CD4-positive, alpha-beta T cell treated with Interleukin-4 for 1 hour (primary cell): ENCODE data around the gene PIK3CB.
"Not testable (repeated sequence)": the region's sequence is repeated elsewhere in the genome, so short reads cannot be mapped to it uniquely, and the experiment has no call there.

Source experiments
- DNase-seq, 2 donors: peaks; one replicate each; pipeline ENCODE4 v3.0.0-alpha.2; 2020 to 2022

Gene PIK3CB

GRCh38 chr3:138846262-138846791 is 11.6 kb upstream of the PIK3CB start:
- DNase-seq, result no peak

DNA sequence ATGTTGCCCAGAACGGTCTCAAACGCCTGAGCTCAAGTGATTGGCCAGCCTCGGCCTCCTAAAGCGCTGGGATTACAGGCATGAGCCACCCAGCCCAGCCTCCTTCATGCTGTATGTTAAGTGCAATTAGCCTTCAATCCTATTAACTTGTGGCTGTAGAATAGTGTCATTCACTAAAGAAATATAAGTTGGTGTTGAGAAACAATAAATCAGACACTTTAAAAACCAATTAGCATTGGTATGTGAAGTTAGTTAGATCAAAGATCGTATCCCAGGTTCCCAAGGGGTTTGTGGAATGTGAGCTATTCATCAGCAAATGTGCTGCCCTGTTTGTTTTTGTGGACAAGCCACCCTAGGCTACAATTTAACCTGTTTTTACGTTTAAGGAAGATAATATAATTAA is 11.0 kb upstream of the PIK3CB start:
- no peak for DNase-seq

DNA sequence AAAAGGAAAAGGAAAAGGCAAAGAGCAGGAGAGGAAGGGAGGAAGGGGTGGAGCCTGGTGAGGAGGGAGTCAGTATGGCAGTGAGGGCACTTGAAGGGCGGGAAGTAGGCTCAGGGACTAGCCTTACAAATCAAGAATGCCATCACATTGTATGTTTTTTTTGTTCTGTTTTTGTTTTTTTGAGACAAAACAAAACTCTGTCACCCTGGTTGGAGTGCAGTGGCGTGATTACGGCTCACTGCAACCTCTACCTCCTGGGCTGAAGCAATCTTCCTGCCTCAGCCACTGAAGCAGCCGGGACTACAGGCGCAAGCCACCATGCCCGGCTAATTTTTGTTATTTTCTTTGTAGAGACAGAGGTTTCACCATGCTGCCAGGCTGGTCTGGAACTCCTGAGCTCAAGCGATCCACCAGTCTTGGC is 10.5 kb upstream of the PIK3CB start:
- DNase-seq, result no peak

- DNase-seq, result no peak
Observed at GRCh38 chr3:138842483-138843188, 7.9 kb upstream of the PIK3CB start.

GRCh38 chr3:138838385-138838784 is 3.7 kb upstream of the PIK3CB start:
- DNase-seq, result not testable (repeated sequence)

DNA sequence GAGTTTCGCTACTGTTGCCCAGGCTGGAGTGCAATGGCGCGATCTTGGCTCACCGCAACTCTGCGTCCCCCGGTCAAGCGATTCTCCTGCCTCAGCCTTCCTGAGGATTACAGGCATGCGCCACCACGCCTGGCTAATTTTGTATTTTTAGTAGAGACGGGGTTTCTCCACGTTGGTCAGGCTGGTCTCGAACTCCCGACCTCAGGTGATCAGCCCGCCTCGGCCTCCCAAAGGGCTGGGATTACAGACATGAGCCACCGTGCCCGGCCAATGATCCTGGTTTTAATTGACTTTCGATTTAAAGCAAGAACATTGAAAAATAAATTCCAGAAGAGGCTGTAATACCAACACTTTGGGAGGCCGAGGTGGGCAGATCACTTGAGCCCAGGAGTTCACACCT is 1.1 kb upstream of the PIK3CB start:
- DNase-seq, result not testable (repeated sequence)

DNA sequence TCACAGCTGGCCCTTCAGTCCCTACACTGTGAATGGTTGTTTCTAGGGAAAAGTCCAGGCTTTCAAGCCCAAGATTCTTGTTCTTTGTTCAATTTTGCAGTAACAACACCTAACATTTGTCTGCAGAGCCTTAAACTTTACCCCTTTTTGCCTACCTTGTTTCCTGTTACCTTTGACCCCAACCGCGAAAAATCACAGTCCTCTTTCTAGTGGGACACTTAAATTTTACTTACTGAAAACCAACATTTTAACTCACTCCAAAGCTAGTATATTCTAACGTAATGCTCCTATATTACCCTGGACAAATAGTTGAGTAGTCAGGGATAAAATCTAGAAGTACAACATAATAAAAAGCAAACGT is 649 bp upstream of the PIK3CB start:
- DNase-seq, result peak in 1 of 2 donors; percentile 7

- DNase-seq, result peak in 1 of 2 donors; percentile 62
Observed at GRCh38 chr3:138833899-138834595, 681 bp downstream of the PIK3CB start.

- DNase-seq, result not testable (repeated sequence)
Observed at GRCh38 chr3:138832473-138833057, 2.2 kb downstream of the PIK3CB start.

DNA sequence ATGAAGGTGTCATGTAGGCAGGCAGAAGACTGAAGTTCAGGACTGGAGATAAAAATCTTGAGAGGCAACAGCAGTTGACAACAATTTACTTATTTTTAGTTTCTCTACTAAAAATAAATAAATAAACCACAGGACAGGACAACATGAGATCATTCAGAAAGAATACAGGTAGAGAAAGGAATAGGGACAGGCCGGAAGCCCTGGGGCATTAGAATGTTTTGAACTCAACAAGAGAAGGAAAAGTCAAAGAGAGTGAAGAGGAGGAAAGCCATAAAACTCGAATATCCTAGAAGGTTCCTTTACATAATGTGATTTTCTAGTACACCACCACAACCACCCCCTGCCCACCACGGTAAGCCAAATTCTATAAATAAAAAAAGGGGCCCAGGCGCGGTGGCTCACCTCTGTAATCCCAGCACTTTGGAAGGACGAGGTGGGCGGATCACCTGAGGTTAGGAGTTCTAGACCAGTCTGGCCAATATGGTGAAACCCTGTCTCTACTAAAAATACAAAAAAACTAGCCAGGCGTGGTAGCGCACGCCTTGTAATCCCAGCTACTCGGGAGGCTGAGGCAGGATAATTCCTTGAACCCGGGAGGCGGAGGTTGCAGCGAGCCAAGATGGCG is 4.7 kb downstream of the PIK3CB start:
- DNase-seq, result no peak

DNA sequence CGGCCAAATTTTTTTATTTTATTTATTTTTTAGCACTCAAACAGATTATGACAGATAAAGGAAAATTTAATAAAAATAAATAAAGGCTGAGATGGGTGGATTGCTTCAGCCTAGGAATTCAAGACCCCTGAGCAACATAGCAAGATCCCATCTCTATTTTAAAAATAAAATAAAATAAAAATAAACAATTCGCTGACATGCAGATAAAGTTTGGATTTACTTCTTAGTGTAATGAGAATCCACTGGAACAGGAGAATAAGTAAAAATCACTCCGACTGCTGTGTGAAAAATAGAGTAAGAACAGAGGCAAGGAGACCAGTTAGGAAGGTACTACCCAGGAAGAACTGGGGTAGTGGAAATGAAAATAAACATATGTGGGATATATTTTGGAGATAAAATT is 5.6 kb downstream of the PIK3CB start:
- DNase-seq, result no peak

DNA sequence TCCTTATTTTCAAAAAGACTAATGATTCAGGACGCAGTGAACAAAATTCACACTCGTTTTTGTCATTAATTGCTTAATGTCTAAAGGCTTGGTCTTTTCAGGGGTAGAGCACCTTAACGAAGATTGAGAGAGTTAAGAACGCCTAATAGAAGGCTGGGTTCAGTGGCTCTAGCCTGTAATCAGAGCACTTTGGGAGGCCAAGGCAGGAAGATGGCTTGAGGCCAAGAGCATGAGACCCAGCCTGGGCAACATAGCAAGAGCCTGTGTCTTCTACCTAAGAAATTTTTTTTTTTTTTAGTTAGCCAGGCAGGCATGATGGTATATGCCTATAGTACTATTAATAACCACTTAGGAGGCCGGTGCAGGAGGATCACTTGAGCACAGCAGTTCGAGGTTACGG is 7.5 kb downstream of the PIK3CB start:
- DNase-seq, result no peak

DNA sequence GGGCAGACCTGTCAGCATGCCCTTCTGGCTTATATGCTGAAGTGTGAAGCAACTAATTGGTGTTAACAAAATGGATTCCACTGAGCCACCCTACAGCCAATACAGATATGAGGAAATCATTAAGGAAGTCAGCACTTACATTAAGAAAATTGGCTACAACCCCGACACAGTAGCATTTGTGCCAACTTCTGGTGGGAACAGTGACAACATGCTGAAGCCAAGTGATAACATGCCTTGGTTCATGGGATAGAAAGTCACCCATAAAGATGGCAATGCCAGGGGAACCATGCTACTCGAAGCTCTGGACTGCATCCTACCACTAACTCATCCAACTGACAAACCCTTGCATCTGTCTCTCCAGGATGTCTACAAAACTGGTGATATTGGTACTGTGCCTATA is 9.4 kb downstream of the PIK3CB start:
- no peak for DNase-seq

DNA sequence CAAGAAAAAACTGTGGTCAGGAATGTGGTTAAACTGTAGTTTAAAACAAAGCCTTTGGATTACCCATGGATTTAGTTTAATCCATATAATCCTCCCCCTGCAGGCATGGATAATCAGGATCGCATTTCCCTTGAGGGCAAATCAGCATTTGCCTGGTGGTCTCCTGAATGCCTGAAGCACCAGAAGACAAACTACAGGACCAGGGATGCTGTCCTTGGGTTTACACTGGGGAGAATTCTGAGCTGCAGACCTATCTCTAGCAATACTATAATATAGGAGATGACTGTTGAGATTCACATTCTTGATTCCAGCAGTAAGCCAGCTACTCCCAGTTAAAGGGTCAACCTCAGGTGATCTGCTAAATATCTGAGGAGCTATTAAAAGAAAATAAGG is 10.6 kb downstream of the PIK3CB start:
- DNase-seq, result no peak

DNA sequence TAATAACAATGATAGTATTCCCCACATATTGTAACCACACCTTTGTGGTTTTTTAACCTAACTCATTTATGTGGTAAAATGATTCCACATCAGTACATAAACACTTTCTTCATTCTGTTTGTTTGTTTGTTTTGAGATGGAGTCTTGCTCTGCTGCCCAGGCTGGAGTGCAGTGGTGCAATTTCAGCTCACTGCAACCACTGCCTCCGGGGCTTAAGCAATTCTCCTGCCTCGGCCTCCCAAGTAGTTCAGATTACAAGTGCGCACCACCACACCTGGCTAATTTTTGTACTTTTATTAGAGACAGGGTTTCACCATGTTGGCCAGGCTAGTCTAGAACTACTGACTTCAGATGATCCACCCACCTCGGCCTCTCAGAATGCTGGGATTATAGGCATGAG is 14.3 kb downstream of the PIK3CB start:
- not testable (repeated sequence) for DNase-seq

GRCh38 chr3:138818185-138818860 is 16.4 kb downstream of the PIK3CB start:
- DNase-seq, result no peak

GRCh38 chr3:138817695-138818094 is 17.0 kb downstream of the PIK3CB start:
- DNase-seq, result no peak

DNA sequence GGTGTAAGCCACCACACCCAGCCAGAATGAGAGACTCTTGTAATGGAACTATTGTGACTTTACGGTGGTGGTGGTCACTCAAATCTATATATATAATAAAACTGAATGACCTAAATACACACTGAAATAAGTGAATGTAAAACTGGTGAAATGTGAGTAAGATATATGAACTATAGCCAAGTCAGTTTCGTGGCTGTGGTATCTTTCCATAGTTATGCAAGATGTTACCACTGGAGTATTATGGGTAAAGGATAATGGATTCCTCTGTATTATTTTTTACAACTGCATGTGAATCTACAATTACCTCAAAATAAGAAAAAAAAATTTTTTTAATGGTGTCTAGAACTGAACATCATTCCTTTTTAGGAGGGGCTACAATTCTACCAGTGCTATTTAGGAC is 21.9 kb downstream of the PIK3CB start:
- no peak for DNase-seq

DNA sequence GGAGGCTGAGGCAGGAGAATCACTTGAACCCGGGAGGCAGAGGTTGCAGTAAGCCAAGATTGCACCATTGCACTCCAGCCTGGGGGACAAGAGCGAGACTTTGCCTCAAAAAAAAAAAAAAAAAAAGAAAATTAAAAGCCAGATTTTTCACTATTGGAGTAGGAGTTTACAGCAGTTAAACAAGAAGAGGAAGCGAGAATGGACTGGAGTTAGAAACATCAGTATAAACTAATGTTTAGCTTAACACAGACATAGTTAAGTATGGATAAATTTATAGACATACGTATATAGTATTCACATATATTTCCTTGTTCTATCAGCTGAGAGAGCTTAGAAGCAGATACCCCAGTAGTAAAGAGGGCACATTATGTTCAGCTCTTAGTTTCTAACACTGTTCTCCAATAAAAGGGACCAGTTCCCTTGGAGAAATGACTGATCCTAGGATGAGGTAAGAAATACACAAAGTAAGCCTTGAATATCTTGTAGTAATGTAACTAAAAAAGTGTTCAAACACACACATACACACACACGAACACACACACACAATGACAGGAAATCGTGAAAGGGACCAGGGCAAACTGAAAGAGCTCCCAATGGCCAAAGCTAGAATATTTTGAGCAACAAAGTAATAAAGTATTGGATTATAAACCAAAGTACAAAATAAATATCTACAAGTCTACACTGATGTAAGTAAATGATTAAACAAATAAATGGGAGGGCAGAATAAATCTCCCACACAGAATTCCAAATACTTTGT is 25.1 kb downstream of the PIK3CB start:
- DNase-seq, result no peak

GRCh38 chr3:138806376-138807080 is 28.2 kb downstream of the PIK3CB start:
- DNase-seq, result no peak

DNA sequence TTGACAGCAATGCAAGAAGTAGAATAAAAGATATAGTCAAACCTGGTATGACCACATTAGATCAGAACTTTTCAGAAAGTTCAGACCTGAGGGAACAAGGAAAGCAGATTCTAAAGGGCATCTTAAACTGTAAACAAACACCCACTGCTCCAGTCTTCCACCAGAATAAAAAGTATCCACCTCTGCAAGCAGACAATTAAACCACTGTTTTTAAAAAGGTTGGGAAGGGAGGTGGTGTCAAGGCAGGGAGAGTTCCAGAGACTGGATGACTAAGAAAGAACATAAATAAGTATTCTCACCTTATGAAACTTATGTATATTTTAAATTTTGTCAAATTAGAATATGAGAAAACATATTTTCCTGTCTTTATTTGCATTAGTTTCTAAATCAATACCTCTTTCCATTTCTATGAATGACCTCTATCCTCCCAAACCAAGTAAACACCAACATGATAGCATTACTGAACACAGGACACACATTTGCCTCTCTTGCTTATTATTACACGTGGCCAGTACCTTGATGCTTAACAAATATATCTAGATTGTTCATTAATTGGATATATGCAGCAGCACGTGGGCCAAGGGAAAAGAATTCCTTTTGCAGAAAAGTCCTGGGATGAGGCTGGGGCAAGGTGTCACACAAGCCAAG is 31.6 kb downstream of the PIK3CB start:
- no peak for DNase-seq
